GM18519 (cell line): ENCODE results near the gene MYBPH.

Experiments used
- ATAC-seq: cut with Tn5 transposase; IDR thresholded peaks from one replicate; pipeline ENCODE4 v1.9.1; 2021; ENCODE audit warnings: mild to moderate bottlenecking, moderate library complexity; ENCODE audit not compliant: unreplicated experiment, low FRiP score

Gene MYBPH

GRCh38 chr1:203167913-203168200 lies 7.8 kb downstream of the MYBPH start:
- no peak for ATAC-seq

DNA sequence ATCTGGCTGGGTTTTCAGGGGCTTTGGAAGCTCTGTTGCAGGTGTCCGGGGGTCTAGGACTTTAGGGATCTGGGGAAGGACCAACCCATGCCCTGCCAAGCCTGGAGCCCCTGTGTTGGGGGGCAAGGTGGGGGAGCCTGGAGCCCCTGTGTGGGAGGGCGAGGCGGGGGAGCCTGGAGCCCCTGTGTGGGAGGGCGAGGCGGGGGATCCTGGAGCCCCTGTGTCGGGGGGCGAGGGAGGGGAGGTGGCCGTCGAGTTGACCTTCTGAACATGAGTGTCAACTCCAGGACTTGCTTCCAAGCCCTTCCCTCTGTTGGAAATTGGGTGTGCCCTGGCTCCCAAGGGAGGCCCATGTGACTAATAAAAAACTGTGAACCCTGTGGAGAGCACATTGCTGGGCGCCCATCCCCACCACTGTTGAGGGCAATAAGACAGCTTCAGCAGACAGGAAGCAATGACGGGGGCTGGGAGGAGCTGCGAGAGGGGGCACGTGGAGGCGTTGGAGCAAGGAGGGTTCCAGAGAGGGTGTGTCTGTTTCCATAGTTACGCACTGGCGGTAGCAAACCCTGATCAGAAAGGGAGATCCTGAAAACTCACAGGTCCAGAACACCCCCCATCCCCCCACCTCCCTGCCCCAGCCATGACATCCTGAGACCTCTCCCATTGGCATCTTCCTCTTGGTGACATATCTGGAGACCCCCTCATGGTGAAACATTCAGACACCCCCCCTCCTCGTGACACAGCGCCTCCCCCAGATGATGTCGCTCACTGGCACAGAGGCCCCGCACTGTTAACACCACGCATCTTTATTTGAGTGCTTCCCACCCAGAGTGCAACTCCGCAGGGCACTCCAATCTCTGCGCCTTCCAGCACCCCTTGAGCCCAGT lies 8.4 kb downstream of the MYBPH start:
- no peak for ATAC-seq

GRCh38 chr1:203166192-203166940 lies 9.3 kb downstream of the MYBPH start:
- ATAC-seq: no peak

GRCh38 chr1:203165800-203166161 lies 9.8 kb downstream of the MYBPH start:
- ATAC-seq: no peak

- no peak for ATAC-seq
Measured at GRCh38 chr1:203165101-203165799, 10.4 kb downstream of the MYBPH start.

- ATAC-seq: no peak
Measured at GRCh38 chr1:203163891-203164635, 11.6 kb downstream of the MYBPH start.

DNA sequence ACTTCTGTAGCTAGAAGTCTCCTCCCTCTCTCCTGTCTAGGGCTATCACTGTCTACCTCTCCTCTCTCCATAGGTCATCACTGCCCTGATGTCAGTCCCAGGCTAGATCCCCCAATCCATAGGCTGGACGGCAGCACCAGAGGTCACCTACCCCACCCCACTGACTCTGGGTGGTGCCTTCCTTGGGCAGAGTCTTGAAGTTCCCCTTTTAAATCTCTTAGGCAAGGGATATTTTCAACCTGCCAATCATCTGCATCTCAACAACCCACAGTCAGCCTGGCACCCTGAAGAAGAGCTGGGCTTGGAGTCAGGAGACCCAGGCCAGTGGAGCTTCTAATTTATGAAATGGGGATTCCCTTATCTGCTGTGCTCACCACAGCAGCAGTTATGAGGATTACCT lies 13.2 kb downstream of the MYBPH start:
- ATAC-seq: no peak

DNA sequence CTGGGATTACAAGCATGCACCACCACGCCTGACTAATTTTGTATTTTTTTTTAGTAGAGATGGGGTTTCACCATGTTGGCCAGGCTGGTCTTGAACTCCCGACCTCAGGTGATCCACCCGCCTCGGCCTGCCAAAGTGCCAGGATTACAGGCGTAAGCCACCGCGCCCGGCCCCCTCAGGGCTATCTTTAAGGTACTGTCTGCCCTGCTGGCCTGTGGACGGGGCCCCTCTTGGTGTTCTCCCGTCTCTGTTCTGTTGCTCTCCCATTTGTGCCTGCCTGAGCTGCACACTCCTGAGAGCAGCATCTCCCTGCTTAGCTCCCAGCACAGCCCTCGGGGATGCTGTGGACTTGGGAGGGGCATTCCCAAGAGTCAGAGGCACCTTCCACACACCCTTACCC lies 13.9 kb downstream of the MYBPH start:
- ATAC-seq: no peak

DNA sequence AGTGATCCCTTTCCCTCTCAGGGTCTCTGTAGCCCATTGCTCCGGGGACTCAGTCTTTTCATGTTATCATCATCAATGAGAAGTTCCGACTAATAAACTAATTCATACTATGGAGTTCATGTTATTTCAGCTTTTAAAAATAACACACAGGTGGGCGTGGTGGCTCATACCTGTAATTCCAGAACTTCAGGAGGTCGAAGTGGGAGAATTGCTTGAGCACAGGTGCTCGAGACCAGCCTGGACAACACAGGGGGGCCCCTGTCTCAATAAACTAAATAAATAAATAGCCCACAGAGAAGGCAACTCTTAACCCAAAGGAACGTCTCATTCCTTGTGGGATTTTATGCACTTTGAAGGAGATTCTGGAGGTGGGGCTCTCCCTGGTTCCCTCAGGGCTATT lies 14.5 kb downstream of the MYBPH start:
- no peak for ATAC-seq

DNA sequence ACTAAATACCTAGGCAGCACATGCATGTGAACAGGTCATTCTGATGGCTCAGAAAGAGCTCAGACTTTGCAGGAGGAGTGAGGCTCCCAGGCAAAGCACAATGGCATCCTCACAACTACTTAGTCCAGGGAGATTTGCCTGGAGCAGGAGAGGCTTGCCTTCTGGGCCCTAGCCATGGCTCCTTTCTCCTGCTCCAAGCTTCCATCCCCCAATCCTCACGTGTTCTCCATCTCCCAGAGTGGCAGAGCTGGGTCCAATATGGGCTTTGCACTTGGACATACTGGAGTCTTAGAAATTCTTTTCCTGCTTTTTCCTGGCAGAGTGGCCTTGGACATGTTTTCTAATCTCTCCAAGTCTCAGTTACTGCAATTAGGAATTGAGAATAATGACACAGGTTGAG lies 15.8 kb downstream of the MYBPH start:
- no peak for ATAC-seq

GRCh38 chr1:203158960-203159665 lies 16.5 kb downstream of the MYBPH start:
- ATAC-seq: no peak

GRCh38 chr1:203158423-203158822 lies 17.2 kb downstream of the MYBPH start:
- ATAC-seq: no peak

GRCh38 chr1:203156280-203156679 lies 19.3 kb downstream of the MYBPH start:
- no peak for ATAC-seq

DNA sequence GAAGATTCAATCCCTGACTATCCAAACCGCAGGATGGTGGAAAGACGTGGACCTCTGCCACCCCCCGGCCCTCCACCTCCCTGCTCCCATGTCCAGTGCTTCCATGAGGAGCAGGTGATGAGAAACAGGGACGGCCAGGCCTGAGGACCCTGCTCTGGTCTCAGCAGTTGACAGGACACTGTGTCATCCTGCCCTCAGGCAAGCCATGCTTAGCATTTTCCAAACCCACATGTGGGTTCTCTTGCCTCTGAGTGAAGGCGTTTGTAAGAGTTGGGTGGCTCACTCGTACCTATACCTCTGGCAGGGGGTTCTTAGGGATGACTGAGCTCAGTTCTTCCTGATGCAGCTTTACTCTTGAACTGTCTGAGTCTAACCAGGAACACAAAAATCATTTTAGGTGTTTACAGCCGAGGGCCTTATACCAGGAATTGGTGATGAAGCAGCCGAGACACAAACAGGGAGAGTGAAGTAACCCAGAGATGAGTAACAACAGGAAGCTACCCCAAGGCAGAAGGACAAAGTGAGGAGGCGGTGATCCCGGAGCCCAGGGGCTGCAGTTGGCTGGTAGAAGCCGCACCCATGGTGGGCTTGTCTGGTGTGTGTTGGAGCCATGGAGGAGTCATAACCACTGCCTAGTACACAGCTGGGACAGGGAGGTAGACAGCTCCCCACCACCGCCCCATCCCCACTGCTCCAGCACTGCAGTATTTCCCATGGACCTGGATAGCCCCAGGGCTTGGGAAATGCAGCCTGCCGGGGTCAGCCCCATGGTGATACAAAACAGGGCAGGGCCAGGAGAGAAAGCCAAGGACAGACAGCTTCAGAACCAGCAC lies 21.4 kb downstream of the MYBPH start:
- ATAC-seq: no peak

- no peak for ATAC-seq
Measured at GRCh38 chr1:203153051-203153988, 22.3 kb downstream of the MYBPH start.

GRCh38 chr1:203152158-203153034 lies 23.2 kb downstream of the MYBPH start:
- no peak for ATAC-seq
